ENCODE measurements around the gene TMEM9.

The TMEM9 gene

GRCh38 chr1:201172999-201173610, 18.8 kb upstream of the TMEM9 start:
- TF ChIP-seq, protein P1, sequence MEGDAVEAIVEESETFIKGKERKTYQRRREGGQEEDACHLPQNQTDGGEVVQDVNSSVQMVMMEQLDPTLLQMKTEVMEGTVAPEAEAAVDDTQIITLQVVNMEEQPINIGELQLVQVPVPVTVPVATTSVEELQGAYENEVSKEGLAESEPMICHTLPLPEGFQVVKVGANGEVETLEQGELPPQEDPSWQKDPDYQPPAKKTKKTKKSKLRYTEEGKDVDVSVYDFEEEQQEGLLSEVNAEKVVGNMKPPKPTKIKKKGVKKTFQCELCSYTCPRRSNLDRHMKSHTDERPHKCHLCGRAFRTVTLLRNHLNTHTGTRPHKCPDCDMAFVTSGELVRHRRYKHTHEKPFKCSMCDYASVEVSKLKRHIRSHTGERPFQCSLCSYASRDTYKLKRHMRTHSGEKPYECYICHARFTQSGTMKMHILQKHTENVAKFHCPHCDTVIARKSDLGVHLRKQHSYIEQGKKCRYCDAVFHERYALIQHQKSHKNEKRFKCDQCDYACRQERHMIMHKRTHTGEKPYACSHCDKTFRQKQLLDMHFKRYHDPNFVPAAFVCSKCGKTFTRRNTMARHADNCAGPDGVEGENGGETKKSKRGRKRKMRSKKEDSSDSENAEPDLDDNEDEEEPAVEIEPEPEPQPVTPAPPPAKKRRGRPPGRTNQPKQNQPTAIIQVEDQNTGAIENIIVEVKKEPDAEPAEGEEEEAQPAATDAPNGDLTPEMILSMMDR (IDR thresholded peaks at IDR 0.05; ENCODE audit: insufficient read depth, low read length, poor library complexity, severe bottlenecking), result no peak
- no peak for DNase-seq (ENCODE audit: extremely low read depth, insufficient read length)
- H3K27me3 ChIP-seq (replicated peaks; ENCODE audit: control insufficient read depth, insufficient read depth, low read length), result no peaks in the 10 kb centered on the region
- H3K36me3 ChIP-seq (ENCODE audit: control insufficient read depth, insufficient read depth, low read length), result no peaks in the 10 kb centered on the region
- H3K4me3 ChIP-seq (replicated peaks; ENCODE audit: low read depth, low read length), result no peak overlapping the region

- no peak for DNase-seq (ENCODE audit: extremely low read depth, insufficient read length)
- no peaks in the 10 kb centered on the region for H3K27me3 ChIP-seq (replicated peaks; ENCODE audit: control insufficient read depth, insufficient read depth, low read length)
- H3K4me3 ChIP-seq (replicated peaks; ENCODE audit: low read depth, low read length), result no peak overlapping the region
- no peaks in the 10 kb centered on the region for H3K36me3 ChIP-seq (ENCODE audit: control insufficient read depth, insufficient read depth, low read length)
- TF ChIP-seq, protein P1 (IDR thresholded peaks at IDR 0.05; ENCODE audit: insufficient read depth, low read length, poor library complexity, severe bottlenecking), result no peak
Measured at GRCh38 chr1:201172326-201172725, 18.1 kb upstream of the TMEM9 start.

DNA sequence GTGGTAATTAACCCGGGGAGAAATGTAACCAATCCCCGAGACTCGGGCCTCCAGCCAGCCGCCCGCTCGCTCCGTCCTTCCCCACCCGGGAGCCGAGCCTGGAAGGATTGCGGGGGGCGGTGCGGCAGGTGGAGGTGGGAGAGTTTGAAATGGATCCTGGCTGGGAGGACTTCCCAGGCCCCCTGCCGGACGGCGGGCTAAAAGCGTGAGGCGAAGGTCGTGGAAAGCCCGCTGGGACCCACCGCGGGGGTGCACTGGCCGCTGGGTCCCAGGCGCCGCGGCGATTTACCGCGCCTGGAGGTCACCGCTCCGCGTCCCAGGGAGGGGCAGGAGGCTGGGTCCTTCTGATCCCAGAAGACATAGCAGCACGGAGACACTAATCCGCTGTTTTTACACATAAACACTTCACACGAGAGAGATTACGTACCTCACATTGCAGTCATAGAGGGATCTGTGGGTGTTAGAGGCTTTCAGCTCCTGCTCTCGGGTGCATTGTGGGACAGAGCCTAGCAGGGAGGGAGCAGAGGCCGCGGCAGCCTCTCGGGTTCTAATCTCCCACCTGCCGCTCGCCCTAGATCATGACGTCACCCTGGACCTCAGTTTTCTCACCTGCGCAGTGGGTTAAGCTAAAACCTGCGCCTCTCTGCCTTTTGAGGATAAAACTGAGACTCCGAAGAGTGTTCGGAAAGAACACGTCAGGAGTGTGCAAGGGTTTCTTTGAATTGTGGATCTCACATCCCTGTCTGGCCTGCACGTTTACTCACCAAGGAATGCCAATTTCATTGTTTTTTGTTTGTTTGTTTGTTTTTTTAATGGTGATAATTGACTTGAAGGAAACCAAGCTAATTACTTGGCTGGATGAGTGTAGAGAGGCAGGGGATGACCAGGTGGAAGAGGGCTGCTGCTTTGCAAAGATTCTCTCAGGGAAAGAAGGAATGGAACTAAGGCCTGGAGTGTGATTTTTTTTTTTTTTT, 17.1 kb upstream of the TMEM9 start:
- Histone ChIP-seq H3K36me3 (ENCODE audit: control insufficient read depth, insufficient read depth, low read length) (no peaks in the 10 kb centered on the region), H3K27me3 (replicated peaks; ENCODE audit: control insufficient read depth, insufficient read depth, low read length) (no peaks in the 10 kb centered on the region), H3K4me3 (replicated peaks; ENCODE audit: low read depth, low read length) (peak overlapping the region; percentile 56)
- peak; percentile 61 for DNase-seq (ENCODE audit: extremely low read depth, insufficient read length)
- TF ChIP-seq, protein P1 (IDR thresholded peaks at IDR 0.05; ENCODE audit: insufficient read depth, low read length, poor library complexity, severe bottlenecking), result peak; percentile 43

DNA sequence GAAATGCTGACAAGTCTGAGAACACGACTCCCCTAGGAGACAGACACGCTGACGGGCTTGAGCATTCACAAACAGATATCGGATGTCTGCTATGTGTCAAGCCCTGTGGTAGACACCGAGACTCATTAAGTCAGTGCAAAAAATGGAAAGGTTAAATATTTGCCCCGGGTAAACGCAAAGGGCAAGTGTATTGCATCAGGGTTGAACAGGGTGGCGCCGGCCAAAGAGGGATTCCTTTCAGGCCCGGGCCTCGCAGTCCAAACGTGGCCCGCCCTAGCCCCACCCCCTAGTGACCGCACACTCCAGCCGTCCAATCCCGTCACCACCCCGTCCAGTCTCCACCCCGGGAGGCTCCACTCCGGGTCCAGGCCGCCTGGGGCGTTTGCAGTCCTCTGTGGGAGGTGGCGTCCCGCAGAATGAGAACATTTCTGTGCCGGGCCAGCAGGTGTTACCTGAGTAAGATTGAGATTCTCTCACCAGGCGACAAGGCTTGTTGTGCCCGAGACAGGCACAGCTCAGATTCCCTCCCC, 16.3 kb upstream of the TMEM9 start:
- Histone ChIP-seq H3K27me3 (replicated peaks; ENCODE audit: control insufficient read depth, insufficient read depth, low read length) (no peaks in the 10 kb centered on the region), H3K36me3 (ENCODE audit: control insufficient read depth, insufficient read depth, low read length) (no peaks in the 10 kb centered on the region), H3K4me3 (replicated peaks; ENCODE audit: low read depth, low read length) (peak overlapping the region; percentile 56)
- TF ChIP-seq, protein P1 (IDR thresholded peaks at IDR 0.05; ENCODE audit: insufficient read depth, low read length, poor library complexity, severe bottlenecking), result no peak
- DNase-seq (ENCODE audit: extremely low read depth, insufficient read length), result peak; percentile 85

DNA sequence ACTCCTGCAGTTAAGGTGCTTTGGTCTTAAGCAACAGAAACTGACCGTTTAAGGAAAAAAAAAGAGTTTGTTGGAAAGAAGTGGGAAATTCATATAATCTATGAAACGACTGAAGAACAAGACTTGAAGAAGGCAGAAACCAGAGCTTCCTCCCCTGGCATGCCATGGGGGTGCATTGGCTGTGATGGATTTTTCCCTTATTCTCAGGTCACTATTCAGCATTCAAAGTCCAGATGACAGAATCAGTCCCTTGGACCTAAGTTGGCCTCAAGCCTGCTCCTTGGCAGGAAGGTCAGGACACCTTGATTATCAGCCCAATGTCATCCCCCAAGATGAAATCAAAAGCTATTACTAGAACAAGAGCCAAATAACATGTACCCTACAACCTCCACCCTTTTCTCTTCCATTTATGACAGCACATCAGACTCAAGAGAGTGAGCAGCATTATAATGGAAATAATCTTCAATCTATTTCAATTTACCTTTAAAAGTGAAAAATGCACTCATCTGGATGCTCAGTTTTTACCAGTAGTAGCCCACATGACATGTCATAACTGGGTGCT, 15.8 kb upstream of the TMEM9 start:
- no peak for DNase-seq (ENCODE audit: extremely low read depth, insufficient read length)
- Histone ChIP-seq H3K27me3 (replicated peaks; ENCODE audit: control insufficient read depth, insufficient read depth, low read length) (no peaks in the 10 kb centered on the region), H3K4me3 (replicated peaks; ENCODE audit: low read depth, low read length) (no peak overlapping the region), H3K36me3 (ENCODE audit: control insufficient read depth, insufficient read depth, low read length) (no peaks in the 10 kb centered on the region)
- TF ChIP-seq, protein P1 (IDR thresholded peaks at IDR 0.05; ENCODE audit: insufficient read depth, low read length, poor library complexity, severe bottlenecking), result no peak

Measured in GM06990 (cell line).